Hematopoietic multipotent progenitor cell treated with erythropoietin and hydrocortisone succinate and interleukin-3 and kit ligand, for 15 days (in vitro differentiated cells): ENCODE measurements around the gene CTNNA3.

Source experiments
- DNase-seq: peaks from one replicate; pipeline ENCODE4 v3.0.0-alpha.2; 2015; ENCODE audit warnings: low spot score

CTNNA3 gene

GRCh38 chr10:66535439-66535838 lies 1160.6 kb downstream of the CTNNA3 start:
- no peak for DNase-seq

- no peak for DNase-seq
Measured at GRCh38 chr10:66534866-66535265, 1161.1 kb downstream of the CTNNA3 start.

- no peak for DNase-seq
Measured at GRCh38 chr10:66521506-66521905, 1174.5 kb downstream of the CTNNA3 start.

- no peak for DNase-seq
Measured at GRCh38 chr10:66519616-66520015, 1176.4 kb downstream of the CTNNA3 start.

GRCh38 chr10:66514666-66515065 lies 1181.3 kb downstream of the CTNNA3 start:
- DNase-seq = no peak

GRCh38 chr10:66513504-66513903 lies 1182.5 kb downstream of the CTNNA3 start:
- no peak for DNase-seq

- no peak for DNase-seq
Measured at GRCh38 chr10:66505003-66505657, 1190.9 kb downstream of the CTNNA3 start.

GRCh38 chr10:66501356-66501755 lies 1194.6 kb downstream of the CTNNA3 start:
- no peak for DNase-seq

GRCh38 chr10:66483966-66484365 lies 1212.0 kb downstream of the CTNNA3 start:
- DNase-seq = no peak

GRCh38 chr10:66472156-66472555 lies 1223.8 kb downstream of the CTNNA3 start:
- DNase-seq = no peak

GRCh38 chr10:66467042-66467441 lies 1229.0 kb downstream of the CTNNA3 start:
- no peak for DNase-seq

- DNase-seq = no peak
Measured at GRCh38 chr10:66466622-66467021, 1229.4 kb downstream of the CTNNA3 start.

GRCh38 chr10:66463611-66464010 lies 1232.4 kb downstream of the CTNNA3 start:
- no peak for DNase-seq

- no peak for DNase-seq
Measured at GRCh38 chr10:66457629-66458028, 1238.4 kb downstream of the CTNNA3 start.

GRCh38 chr10:66455304-66455703 lies 1240.7 kb downstream of the CTNNA3 start:
- DNase-seq = no peak

- no peak for DNase-seq
Measured at GRCh38 chr10:66440568-66440967, 1255.4 kb downstream of the CTNNA3 start.

- DNase-seq = no peak
Measured at GRCh38 chr10:66414943-66415342, 1281.1 kb downstream of the CTNNA3 start.

- DNase-seq = no peak
Measured at GRCh38 chr10:66405566-66405965, 1290.4 kb downstream of the CTNNA3 start.

GRCh38 chr10:66398669-66399068 lies 1297.3 kb downstream of the CTNNA3 start:
- no peak for DNase-seq

- DNase-seq = no peak
Measured at GRCh38 chr10:66394342-66395063, 1301.5 kb downstream of the CTNNA3 start.

- no peak for DNase-seq
Measured at GRCh38 chr10:66390926-66391325, 1305.1 kb downstream of the CTNNA3 start.

- DNase-seq = no peak
Measured at GRCh38 chr10:66381045-66381444, 1315.0 kb downstream of the CTNNA3 start.

GRCh38 chr10:66378117-66378876 lies 1317.7 kb downstream of the CTNNA3 start:
- DNase-seq = no peak
